GM18526 (cell line): ENCODE measurements around the gene PMEPA1.

Experiments
- POLR2A ChIP-seq: IDR thresholded peaks from 3 replicates; pipeline ENCODE4 v1.6.1; 2011; ENCODE audit not compliant: insufficient read length; ENCODE audit errors: extremely low read depth

The PMEPA1 gene

GRCh38 chr20:57612916-57613315 lies 96.9 kb downstream of the PMEPA1 start:
- TF ChIP-seq POLR2A = no peak

GRCh38 chr20:57612436-57612835 lies 97.4 kb downstream of the PMEPA1 start:
- TF ChIP-seq POLR2A = no peak

DNA sequence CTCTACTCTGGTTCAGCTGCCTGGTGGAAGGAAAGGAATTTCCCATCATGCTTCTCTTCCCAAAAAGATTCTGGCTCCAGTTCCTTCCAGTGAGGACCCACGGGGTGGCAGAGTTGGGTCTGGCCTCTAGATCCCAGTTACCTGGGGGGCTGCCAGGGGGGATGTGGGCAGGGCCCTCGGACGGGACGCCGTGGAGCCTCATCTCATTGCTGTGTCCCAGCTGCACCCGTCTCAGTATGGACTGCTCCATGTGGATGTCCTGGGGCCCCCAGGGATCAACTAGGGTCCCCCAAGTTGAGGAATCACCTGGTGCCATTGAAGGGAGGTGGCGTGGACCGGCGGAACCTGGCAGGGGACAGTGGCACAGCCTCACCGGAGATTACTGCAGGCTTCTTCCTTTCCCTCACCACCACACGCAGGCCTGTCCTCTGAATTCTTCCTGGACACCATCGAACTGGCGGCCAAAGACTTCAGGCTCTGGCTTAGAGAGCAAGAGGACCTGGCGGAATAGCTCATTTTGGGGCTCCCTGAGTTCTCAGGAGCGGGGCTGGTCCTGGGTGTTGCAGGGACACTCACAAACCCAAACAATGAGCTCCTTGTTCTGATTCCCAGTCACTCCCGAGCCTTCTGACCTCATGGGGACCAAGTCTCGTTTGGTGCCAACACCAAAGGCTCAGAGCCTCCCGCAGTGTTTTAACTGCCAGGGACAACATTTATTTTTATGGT lies 98.1 kb downstream of the PMEPA1 start:
- TF ChIP-seq POLR2A = no peak

- TF ChIP-seq POLR2A = no peak
Measured at GRCh38 chr20:57610261-57610952, 99.4 kb downstream of the PMEPA1 start.

DNA sequence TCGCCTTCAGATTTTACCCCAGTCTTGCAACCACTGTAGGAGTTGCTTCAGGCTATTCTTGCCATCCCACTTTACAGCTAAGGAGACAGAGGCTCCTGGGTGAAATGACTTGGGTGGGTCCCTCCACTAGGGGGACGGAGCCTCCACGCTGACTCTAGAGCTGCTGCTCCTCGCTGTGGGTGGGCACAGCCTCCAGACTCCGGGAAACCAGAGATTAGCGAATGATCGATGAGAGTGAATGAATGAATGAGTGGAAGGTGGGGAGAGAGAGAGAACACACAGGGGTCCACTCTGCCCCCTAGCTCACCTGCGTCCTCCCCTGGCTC lies 100.0 kb downstream of the PMEPA1 start:
- TF ChIP-seq POLR2A = no peak

DNA sequence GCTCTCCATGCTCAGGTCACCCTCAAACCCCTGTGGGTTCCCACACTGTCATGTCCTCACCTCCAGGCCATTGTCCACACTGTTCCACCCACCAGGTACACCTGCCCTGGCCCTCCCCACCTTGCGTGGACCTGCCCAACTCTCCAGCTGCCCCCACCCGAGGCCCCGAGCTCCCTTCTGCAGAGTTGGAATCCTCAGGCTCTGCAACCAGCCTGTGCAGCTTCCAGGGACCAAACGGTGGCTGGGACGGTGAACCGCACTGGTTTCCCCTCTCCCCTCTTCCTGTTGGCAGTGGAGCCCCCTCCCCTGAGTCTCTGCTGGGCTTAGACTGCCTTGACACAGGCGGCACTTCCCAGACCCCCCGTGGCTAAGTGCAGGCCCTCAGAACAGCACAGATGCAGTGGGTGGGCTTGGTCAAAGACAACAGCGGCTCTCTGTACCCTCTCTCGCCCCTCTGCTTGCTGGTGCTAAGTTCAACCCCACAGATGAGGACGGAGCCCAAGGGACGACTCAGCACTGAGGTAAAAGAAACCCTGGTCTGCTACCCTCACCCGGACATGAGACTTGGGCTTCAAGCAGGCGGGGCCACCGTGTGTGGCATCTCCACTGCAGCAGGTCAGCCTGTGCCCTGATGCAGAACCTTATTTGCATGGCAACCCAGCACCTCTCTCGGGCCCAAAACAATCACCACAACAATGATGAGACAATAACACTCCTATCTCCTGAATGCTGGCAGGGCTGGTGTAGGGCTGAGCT lies 100.6 kb downstream of the PMEPA1 start:
- TF ChIP-seq POLR2A = no peak

GRCh38 chr20:57608516-57608915 lies 101.3 kb downstream of the PMEPA1 start:
- no peak for TF ChIP-seq POLR2A

- TF ChIP-seq POLR2A = no peak
Measured at GRCh38 chr20:57605878-57606277, 103.9 kb downstream of the PMEPA1 start.

- TF ChIP-seq POLR2A = no peak
Measured at GRCh38 chr20:57605045-57605444, 104.8 kb downstream of the PMEPA1 start.

GRCh38 chr20:57603120-57603519 lies 106.7 kb downstream of the PMEPA1 start:
- TF ChIP-seq POLR2A = no peak

- TF ChIP-seq POLR2A = no peak
Measured at GRCh38 chr20:57601737-57602136, 108.1 kb downstream of the PMEPA1 start.

- TF ChIP-seq POLR2A = no peak
Measured at GRCh38 chr20:57601211-57601570, 108.6 kb downstream of the PMEPA1 start.

DNA sequence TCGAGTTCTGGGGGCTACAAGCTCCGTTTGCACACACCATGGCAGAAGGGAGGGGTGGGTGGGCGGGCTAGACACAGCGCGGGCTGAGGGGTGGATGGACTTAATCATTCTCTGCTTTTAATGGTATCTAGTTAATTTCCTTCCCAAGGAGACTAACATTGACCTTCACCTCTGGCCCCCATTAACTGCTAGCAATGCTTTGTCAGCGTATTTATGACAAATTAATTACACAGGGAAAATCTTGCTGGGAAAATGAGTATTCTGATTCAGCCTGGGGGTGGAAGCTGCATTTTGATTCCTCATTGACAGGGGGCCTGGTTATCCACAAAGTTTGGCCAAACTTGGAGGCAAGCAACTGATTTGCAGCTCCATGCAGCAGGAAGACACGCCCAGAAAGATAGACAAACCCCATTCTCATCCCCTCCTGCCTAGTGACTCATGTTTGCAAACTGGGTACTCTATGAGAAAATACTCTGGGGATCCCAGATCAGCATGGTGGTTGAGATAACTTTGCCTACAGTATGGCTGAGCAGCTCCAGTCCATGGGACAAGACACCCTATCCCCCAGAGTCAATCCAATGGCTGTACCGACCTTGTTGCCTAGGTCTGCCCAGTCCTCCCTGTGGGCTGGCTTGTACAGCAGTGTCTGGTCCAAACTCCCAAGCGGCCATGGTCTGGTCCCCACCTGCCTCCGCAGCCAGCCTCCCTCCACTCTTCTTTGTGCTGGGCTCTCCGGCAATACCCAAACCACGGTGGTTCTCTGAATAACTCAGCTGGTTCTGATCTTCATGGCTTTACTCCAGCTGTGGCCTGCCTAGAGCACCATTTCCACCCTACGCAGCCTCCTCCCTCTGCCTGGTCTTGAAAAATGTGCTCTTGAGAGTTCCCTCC lies 109.2 kb downstream of the PMEPA1 start:
- no peak for TF ChIP-seq POLR2A

DNA sequence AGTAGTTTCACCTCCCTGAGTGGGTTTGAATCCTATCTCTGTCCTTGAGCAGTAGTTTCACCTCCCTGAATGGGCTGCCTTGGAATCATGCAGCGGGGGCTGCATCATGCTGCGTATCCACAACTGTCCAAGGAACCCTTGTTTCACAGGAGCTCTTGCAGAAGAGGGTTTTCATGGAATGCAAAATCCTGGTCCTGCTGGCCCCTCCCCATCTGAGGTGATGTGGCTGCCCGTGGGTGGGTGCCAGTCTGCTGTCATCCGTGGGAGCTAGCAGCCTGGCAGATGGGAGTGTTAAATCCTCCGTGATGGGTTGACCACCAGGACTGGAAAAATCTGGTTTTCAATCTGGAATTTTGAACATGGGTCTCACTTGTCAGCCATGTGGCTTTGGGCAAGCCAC lies 111.3 kb downstream of the PMEPA1 start:
- TF ChIP-seq POLR2A = no peak
